ENCODE data around the gene DLK2.

The DLK2 gene

DNA sequence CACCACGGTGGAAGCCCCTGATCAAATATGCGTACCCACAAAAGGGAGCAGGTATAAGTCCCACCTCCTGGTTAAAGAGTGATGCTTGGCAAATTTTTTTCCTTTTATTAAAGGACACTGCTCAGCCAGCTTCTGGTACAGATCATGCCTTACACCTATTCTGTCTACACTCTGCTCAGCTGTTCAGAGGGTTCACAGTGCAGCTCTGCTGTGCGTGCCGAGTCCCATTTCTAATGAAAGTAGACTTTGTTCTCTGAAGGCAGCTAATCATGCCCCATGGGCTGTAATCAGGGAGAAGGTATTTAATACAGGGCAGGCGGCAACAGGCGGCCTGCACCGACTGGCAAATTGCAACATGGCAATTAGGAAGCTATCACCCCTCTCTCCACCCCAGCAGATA is 38.5 kb upstream of the DLK2 start:
- DNase-seq (ENCODE audit: extremely low spot score) = no peak
- ChIA-PET POLR2A (no interaction called here), CTCF (interaction anchor here (1.8 to 11.7 kb wide), 7 partner anchors 9 to 264 kb away, joined by 4 to 125 read pairs (median 15); partner anchors contain the start of genes DLK2 and DNPH1)
- TF ChIP-seq, protein P1, sequence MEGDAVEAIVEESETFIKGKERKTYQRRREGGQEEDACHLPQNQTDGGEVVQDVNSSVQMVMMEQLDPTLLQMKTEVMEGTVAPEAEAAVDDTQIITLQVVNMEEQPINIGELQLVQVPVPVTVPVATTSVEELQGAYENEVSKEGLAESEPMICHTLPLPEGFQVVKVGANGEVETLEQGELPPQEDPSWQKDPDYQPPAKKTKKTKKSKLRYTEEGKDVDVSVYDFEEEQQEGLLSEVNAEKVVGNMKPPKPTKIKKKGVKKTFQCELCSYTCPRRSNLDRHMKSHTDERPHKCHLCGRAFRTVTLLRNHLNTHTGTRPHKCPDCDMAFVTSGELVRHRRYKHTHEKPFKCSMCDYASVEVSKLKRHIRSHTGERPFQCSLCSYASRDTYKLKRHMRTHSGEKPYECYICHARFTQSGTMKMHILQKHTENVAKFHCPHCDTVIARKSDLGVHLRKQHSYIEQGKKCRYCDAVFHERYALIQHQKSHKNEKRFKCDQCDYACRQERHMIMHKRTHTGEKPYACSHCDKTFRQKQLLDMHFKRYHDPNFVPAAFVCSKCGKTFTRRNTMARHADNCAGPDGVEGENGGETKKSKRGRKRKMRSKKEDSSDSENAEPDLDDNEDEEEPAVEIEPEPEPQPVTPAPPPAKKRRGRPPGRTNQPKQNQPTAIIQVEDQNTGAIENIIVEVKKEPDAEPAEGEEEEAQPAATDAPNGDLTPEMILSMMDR (IDR thresholded peaks at IDR 0.05; ENCODE audit: control extremely low read depth, extremely low read depth, low read depth, missing control alignments) = no peak

- TF ChIP-seq, protein P1 (IDR thresholded peaks at IDR 0.05; ENCODE audit: control extremely low read depth, extremely low read depth, low read depth, missing control alignments) = no peak
- ChIA-PET CTCF (interaction anchor here (0.9 to 11.7 kb wide), 8 partner anchors 8 to 303 kb away, joined by 3 to 125 read pairs (median 8); partner anchors contain the start of genes DLK2 and DNPH1), POLR2A (no interaction called here)
- no peak for DNase-seq (ENCODE audit: extremely low spot score)
Observed at GRCh38 chr6:43493230-43493629, 37.9 kb upstream of the DLK2 start.

- DNase-seq (ENCODE audit: extremely low spot score) = no peak
- CTCF ChIA-PET = interaction anchor here (0.9 to 11.7 kb wide), 7 partner anchors 8 to 302 kb away, joined by 3 to 125 read pairs (median 4); partner anchors contain the start of genes DLK2 and DNPH1
- TF ChIP-seq, protein P1 (IDR thresholded peaks at IDR 0.05; ENCODE audit: control extremely low read depth, extremely low read depth, low read depth, missing control alignments) = no peak
- POLR2A ChIA-PET = no interaction called here
Observed at GRCh38 chr6:43492673-43493072, 37.3 kb upstream of the DLK2 start.

DNA sequence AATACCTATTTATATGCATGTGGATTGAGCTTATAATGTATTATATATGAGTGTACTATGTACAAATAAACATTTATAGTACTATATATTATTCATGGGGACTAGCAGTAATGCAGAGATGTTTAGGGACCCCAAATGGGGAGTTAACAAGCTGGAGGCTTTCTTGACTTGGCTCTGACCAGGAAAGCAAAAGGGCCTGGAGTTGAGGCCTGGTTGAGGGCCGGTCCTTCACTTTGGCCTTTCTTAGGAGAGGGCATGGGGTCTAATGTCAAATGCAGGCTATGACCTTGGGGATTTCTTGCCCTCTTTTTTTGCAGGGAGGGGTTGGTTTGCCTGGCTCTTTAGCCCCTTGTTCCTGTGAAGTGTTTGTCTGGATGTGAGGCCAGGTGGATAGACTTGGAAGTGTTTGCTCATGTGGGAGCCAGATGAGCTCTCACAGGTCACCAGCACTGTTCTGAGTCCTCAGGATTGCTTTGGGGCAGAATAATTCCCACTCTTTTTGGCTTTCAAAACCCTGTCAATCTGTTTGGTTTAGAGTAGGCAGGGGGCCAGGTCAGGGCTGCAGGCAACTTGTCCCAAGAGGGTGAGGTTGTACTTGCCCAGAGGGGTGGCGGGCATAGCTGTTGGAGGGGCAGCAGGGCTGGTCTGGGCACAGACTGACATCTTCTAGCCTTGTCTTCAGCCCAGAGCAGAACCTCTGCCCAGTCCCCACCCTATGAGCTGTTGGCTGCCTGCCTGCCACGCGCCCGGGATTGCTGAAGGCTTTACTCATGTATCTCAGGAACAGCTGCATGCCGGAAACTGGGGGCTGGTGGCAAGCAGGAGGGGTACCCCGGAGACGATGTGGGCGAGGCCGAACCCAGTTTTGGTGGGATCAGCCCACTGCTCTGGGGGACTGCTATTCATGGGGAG is 36.7 kb upstream of the DLK2 start:
- ChIA-PET POLR2A (no interaction called here), CTCF (interaction anchor here (0.9 to 11.7 kb wide), 8 partner anchors 7 to 301 kb away, joined by 3 to 125 read pairs (median 4); partner anchors contain the start of genes DLK2, DNPH1 and LRRC73)
- TF ChIP-seq, protein P1 (IDR thresholded peaks at IDR 0.05; ENCODE audit: control extremely low read depth, extremely low read depth, low read depth, missing control alignments) = no peak
- DNase-seq (ENCODE audit: extremely low spot score) = no peak

DNA sequence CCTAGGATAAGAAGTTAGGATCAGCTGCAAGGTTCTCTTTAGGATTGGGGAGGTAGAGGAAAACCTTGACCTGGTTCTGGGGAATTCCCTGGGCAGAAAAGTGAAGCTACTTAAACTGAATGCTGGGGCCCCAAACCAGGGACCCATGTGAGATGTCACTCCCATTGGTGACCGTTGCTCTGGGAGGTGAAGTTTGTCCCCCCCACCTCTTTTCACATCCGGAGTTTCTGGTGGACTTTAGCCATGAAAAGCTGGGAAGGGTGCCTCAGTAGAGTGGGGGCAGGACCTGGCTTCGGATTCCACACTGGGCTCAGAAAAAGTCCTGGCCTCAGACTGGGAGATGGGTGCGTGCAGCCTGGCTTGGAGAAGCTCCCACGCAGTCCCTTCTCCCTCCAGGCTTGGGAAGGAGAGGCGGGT is 35.2 kb upstream of the DLK2 start:
- DNase-seq (ENCODE audit: extremely low spot score) = no peak
- ChIA-PET POLR2A (no interaction called here), CTCF (interaction anchor here (1.2 to 11.7 kb wide), 4 partner anchors 11 to 37 kb away, joined by 4 to 125 read pairs (median 10); partner anchors contain the start of gene LRRC73)
- TF ChIP-seq, protein P1 (IDR thresholded peaks at IDR 0.05; ENCODE audit: control extremely low read depth, extremely low read depth, low read depth, missing control alignments) = no peak

DNA sequence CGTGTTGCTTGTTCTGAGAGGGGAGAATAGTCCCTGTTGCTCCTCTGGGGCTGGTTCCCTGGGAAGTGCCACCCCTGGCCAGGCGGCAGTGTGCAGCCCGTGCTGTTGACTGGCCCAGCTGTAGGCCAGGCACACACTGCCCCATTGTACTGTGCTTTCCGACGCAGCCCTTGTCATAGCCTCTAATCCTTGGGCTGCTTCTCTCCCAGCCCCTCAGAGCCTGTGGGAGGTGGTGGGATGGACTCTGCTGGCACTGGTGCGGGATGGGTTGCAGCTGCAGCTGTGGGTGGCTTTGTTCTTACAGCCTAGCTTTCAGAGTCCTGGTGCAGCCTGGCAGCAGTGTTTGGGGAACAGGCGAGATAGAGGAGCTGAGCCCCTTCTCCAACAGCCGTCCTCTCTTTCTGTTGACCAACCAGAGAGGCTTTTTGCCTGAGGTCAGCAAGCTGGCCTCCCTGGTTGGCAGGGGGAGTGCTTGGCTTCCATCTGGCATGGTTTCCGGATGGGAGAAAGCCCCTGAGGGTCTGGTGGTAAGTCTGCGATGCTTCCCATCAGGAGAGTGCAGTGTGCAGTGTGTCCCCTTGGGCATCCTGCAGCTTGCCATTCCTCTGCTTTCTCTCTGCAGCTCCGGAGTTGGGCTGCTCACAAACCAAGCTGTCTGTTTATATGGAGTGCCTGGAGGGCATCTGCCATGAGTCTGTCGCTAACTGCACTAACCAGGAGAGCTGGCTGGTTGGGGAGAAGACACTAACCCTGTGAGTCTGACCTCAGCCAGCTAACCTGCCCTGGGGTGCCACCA is 34.1 kb upstream of the DLK2 start:
- ChIA-PET POLR2A (no interaction called here), CTCF (interaction anchor here (0.7 to 11.7 kb wide), 7 partner anchors 8 to 62 kb away, joined by 3 to 125 read pairs (median 3); partner anchors contain the start of genes ABCC10, LRRC73 and TJAP1)
- DNase-seq (ENCODE audit: extremely low spot score) = no peak
- TF ChIP-seq, protein P1 (IDR thresholded peaks at IDR 0.05; ENCODE audit: control extremely low read depth, extremely low read depth, low read depth, missing control alignments) = no peak

All from GM10248 (cell line).